GM23248 (cell line): ENCODE data around the gene PDE6C. TPM values are rescaled to one million over a fixed set of nuclear protein-coding genes. Genes with fewer than 3 reads are reported as not detected.

Source experiments
- DNase-seq: peaks from one replicate; pipeline ENCODE4 v3.0.0-alpha.2; 2015
- H2AFZ ChIP-seq: fragments of 200-600 bp; sonication (generic); 2 replicates; pipeline ENCODE4 v1.6.1; 2016; ENCODE audit warnings: antibody characterized with exemption
- H3F3A ChIP-seq: fragments of 200-600 bp; sonication (generic); 2 replicates; pipeline ENCODE4 v1.6.1; 2016; ENCODE audit warnings: mild to moderate bottlenecking, antibody characterized with exemption, mixed run types; ENCODE audit not compliant: insufficient read depth
- H3K27ac ChIP-seq: fragments of 200-600 bp; sonication (generic); 2 replicates; pipeline ENCODE4 v1.5.1; 2016; ENCODE audit warnings: mild to moderate bottlenecking
- H3K27me3 ChIP-seq: fragments of 200-600 bp; sonication (generic); replicated peaks from 2 replicates; pipeline ENCODE4 v1.6.1; 2016; ENCODE audit warnings: mild to moderate bottlenecking; ENCODE audit not compliant: insufficient read depth
- H3K36me3 ChIP-seq: fragments of 200-600 bp; sonication (generic); 2 replicates; pipeline ENCODE4 v1.6.1; 2016; ENCODE audit warnings: low read depth, mild to moderate bottlenecking
- H3K4me1 ChIP-seq: fragments of 200-600 bp; sonication (generic); 2 replicates; pipeline ENCODE4 v1.6.1; 2016; ENCODE audit warnings: mild to moderate bottlenecking; ENCODE audit not compliant: insufficient read depth
- H3K4me2 ChIP-seq: fragments of 200-600 bp; sonication (generic); one replicate; pipeline ENCODE4 v1.6.1; 2016; ENCODE audit warnings: mild to moderate bottlenecking; ENCODE audit not compliant: unreplicated experiment
- H3K4me3 ChIP-seq: fragments of 200-600 bp; sonication (generic); 2 replicates; pipeline ENCODE4 v1.5.1; 2016; ENCODE audit warnings: mild to moderate bottlenecking
- H3K79me2 ChIP-seq: fragments of 200-600 bp; sonication (generic); 2 replicates; pipeline ENCODE4 v1.6.1; 2016; ENCODE audit warnings: mild to moderate bottlenecking; ENCODE audit not compliant: insufficient read depth
- H3K9ac ChIP-seq: fragments of 200-600 bp; sonication (generic); 2 replicates; pipeline ENCODE4 v1.6.1; 2016; ENCODE audit warnings: mild to moderate bottlenecking
- H3K9me2 ChIP-seq: fragments of 200-600 bp; sonication (generic); 2 replicates; pipeline ENCODE4 v1.6.1; 2016; ENCODE audit warnings: mixed run types, mild to moderate bottlenecking, moderate library complexity; ENCODE audit not compliant: insufficient read depth
- H3K9me3 ChIP-seq: fragments of 200-600 bp; sonication (generic); one replicate; pipeline ENCODE4 v1.6.1; 2017; ENCODE audit warnings: low read depth
- H4K20me1 ChIP-seq: fragments of 200-600 bp; sonication (generic); 2 replicates; pipeline ENCODE4 v1.6.0; 2016; ENCODE audit not compliant: insufficient read depth
- EZH2 ChIP-seq: fragments of 200-600 bp; sonication (generic); IDR thresholded peaks from 2 replicates; pipeline ENCODE4 v1.6.1; 2018; ENCODE audit warnings: antibody characterized with exemption, mild to moderate bottlenecking; ENCODE audit not compliant: insufficient read depth, poor library complexity, severe bottlenecking
- EZH2phosphoT487 ChIP-seq: fragments of 200-600 bp; sonication (generic); IDR thresholded peaks from 2 replicates; pipeline ENCODE4 v1.6.1; 2018; ENCODE audit warnings: antibody characterized with exemption, moderate library complexity, mild to moderate bottlenecking, low read depth; ENCODE audit not compliant: insufficient read depth
- WGBS, 2 experiments: methylation state at CpG; one replicate each; pipeline ENCODE4 v1.1.6; 2015 to 2017; ENCODE audit warnings: low lambda C conversion rate in 2 of 2, low coverage in 1 of 2; ENCODE audit errors: missing lambda C conversion rate in 2 of 2; 5-methylcytosine and 5-hydroxymethylcytosine counted together
- in situ Hi-C: fragments of 300-500 bp; cut with MboI; formaldehyde crosslinking; loops from 2 replicates; pipeline ENCODE4 v1.15.0; 2020
- polyA plus RNA-seq: library from polyadenylated mRNA; unstranded; fragments of >200 nt; fragmentation: Nextera tagmentation; extraction: Ambion mirVana; gene quantifications from 2 replicates; pipeline ENCODE4 v1.2.1, GENCODE V29; 2016
- total RNA-seq: library from RNA; depleted of rRNA; stranded (reverse); fragments of >200 nt; shearing (Covaris generic); gene quantifications from 2 replicates; pipeline ENCODE4 v1.2.3, GENCODE V29; 2014

The PDE6C gene
- total and polyA plus RNA-seq, 2 experiments from 2014 or later, result not detected

- WGBS, 2 experiments, result 55 to 58% methylated on average over 5 of the region's 5 CpGs
- H3K4me1 ChIP-seq, result no peaks in the 10 kb centered on the region
- in situ Hi-C loops, result no loop called here
- H3K9ac ChIP-seq, result no peak overlapping the region
- no peaks in the 10 kb centered on the region for H3F3A ChIP-seq
- no peak overlapping the region for H3K4me2 ChIP-seq
- H3K27me3 ChIP-seq, result peaks cover 11% of the 10 kb centered on the region
- peak; percentile 6 for DNase-seq
- H3K79me2 ChIP-seq, result no peaks in the 10 kb centered on the region
- H3K4me3 ChIP-seq, result no peak overlapping the region
- H3K9me2 ChIP-seq, result no peaks in the 10 kb centered on the region
- TF ChIP-seq EZH2, result no peak
- TF ChIP-seq EZH2phosphoT487, result no peak
- no peak overlapping the region for H3K27ac ChIP-seq
- H2AFZ ChIP-seq, result no peak overlapping the region
- no peaks in the 10 kb centered on the region for H3K9me3 ChIP-seq
- no peaks in the 10 kb centered on the region for H4K20me1 ChIP-seq
- H3K36me3 ChIP-seq, result no peaks in the 10 kb centered on the region
Measured at GRCh38 chr10:93595378-93596161, 16.8 kb upstream of the PDE6C start.

GRCh38 chr10:93596539-93596938, 15.8 kb upstream of the PDE6C start:
- Histone ChIP-seq H3K4me1 (no peaks in the 10 kb centered on the region), H2AFZ (no peak overlapping the region), H3K9me3 (no peaks in the 10 kb centered on the region), H3K27ac (no peak overlapping the region), H3F3A (no peaks in the 10 kb centered on the region), H4K20me1 (no peaks in the 10 kb centered on the region), H3K4me3 (no peak overlapping the region), H3K36me3 (no peaks in the 10 kb centered on the region), H3K9ac (no peak overlapping the region), H3K27me3 (peaks cover 13% of the 10 kb centered on the region), H3K9me2 (no peaks in the 10 kb centered on the region), H3K4me2 (no peak overlapping the region), H3K79me2 (no peaks in the 10 kb centered on the region)
- DNase-seq, result no peak
- in situ Hi-C loops, result no loop called here
- no peak for TF ChIP-seq EZH2phosphoT487
- no peak for TF ChIP-seq EZH2
- WGBS, 2 experiments, result 70 to 79% methylated on average over 4 of the region's 4 CpGs

GRCh38 chr10:93597075-93597599, 15.2 kb upstream of the PDE6C start:
- WGBS, 2 experiments, result 35 to 44% methylated on average over 1 of the region's 1 CpG
- Histone ChIP-seq H3K4me2 (no peak overlapping the region), H3K27ac (no peak overlapping the region), H3K79me2 (no peaks in the 10 kb centered on the region), H4K20me1 (no peaks in the 10 kb centered on the region), H2AFZ (no peak overlapping the region), H3F3A (no peaks in the 10 kb centered on the region), H3K36me3 (no peaks in the 10 kb centered on the region), H3K9me3 (no peaks in the 10 kb centered on the region), H3K27me3 (peaks cover 17% of the 10 kb centered on the region), H3K4me3 (no peak overlapping the region), H3K9me2 (no peaks in the 10 kb centered on the region), H3K4me1 (no peaks in the 10 kb centered on the region), H3K9ac (no peak overlapping the region)
- TF ChIP-seq EZH2, result no peak
- no peak for TF ChIP-seq EZH2phosphoT487
- in situ Hi-C loops, result no loop called here
- no peak for DNase-seq

GRCh38 chr10:93598157-93598556, 14.2 kb upstream of the PDE6C start:
- Histone ChIP-seq H3K9ac (no peak overlapping the region), H3K27ac (no peak overlapping the region), H3K79me2 (no peaks in the 10 kb centered on the region), H3K4me1 (no peaks in the 10 kb centered on the region), H3K4me2 (no peak overlapping the region), H3K4me3 (no peak overlapping the region), H3K27me3 (peaks cover 25% of the 10 kb centered on the region), H3K9me3 (no peaks in the 10 kb centered on the region), H3F3A (no peaks in the 10 kb centered on the region), H3K9me2 (no peaks in the 10 kb centered on the region), H2AFZ (no peak overlapping the region), H4K20me1 (no peaks in the 10 kb centered on the region), H3K36me3 (no peaks in the 10 kb centered on the region)
- TF ChIP-seq EZH2phosphoT487 (no peak), EZH2 (no peak)
- in situ Hi-C loops, result no loop called here
- DNase-seq, result peak; percentile 21
- 65 to 66% methylated on average over 5 of the region's 5 CpGs for WGBS, 2 experiments
